Progenitor cell of endocrine pancreas (in vitro differentiated cells): Measurements from ENCODE around the gene HECTD4. TPM values are rescaled to one million over a fixed set of nuclear protein-coding genes. Genes with fewer than 3 reads are reported as not detected.

Experiments used
- DNase-seq: peaks from one replicate; pipeline ENCODE4 v3.0.0; 2021; ENCODE audit warnings: low spot score; ENCODE audit not compliant: unreplicated experiment
- H3K27ac Mint-ChIP-seq: 2 replicates; pipeline ENCODE4 v1.8.0; 2021; ENCODE audit warnings: mild to moderate bottlenecking, moderate library complexity, mixed read lengths
- H3K27me3 Mint-ChIP-seq: 2 replicates; pipeline ENCODE4 v1.8.0; 2021; ENCODE audit warnings: mixed read lengths
- H3K36me3 Mint-ChIP-seq: 2 replicates; pipeline ENCODE4 v1.8.0; 2022; ENCODE audit warnings: mixed read lengths; ENCODE audit not compliant: insufficient read depth
- H3K4me1 Mint-ChIP-seq: 2 replicates; pipeline ENCODE4 v1.8.0; 2021; ENCODE audit warnings: low read depth, mixed read lengths
- H3K4me3 Mint-ChIP-seq: 2 replicates; pipeline ENCODE4 v1.8.0; 2021; ENCODE audit warnings: low read depth, mild to moderate bottlenecking, moderate library complexity, mixed read lengths
- H3K9me3 Mint-ChIP-seq: 2 replicates; pipeline ENCODE4 v1.8.0; 2021; ENCODE audit warnings: low read depth, mixed read lengths
- CTCF ChIP-seq: fragments of 200-600 bp; sonication (generic); IDR thresholded peaks from one replicate; pipeline ENCODE4 v1.5.0; 2021; ENCODE audit warnings: antibody characterized with exemption, mild to moderate bottlenecking; ENCODE audit not compliant: unreplicated experiment
- long read RNA-seq: library from polyadenylated mRNA; unstranded; transcript quantifications from one replicate; pipeline ENCODE4 v2.0.0, GENCODE V29; 2020
- total RNA-seq: library from RNA; stranded (reverse); gene quantifications from 2 replicates; pipeline ENCODE4 v1.2.1, GENCODE V29; 2021

The HECTD4 gene, protein sequence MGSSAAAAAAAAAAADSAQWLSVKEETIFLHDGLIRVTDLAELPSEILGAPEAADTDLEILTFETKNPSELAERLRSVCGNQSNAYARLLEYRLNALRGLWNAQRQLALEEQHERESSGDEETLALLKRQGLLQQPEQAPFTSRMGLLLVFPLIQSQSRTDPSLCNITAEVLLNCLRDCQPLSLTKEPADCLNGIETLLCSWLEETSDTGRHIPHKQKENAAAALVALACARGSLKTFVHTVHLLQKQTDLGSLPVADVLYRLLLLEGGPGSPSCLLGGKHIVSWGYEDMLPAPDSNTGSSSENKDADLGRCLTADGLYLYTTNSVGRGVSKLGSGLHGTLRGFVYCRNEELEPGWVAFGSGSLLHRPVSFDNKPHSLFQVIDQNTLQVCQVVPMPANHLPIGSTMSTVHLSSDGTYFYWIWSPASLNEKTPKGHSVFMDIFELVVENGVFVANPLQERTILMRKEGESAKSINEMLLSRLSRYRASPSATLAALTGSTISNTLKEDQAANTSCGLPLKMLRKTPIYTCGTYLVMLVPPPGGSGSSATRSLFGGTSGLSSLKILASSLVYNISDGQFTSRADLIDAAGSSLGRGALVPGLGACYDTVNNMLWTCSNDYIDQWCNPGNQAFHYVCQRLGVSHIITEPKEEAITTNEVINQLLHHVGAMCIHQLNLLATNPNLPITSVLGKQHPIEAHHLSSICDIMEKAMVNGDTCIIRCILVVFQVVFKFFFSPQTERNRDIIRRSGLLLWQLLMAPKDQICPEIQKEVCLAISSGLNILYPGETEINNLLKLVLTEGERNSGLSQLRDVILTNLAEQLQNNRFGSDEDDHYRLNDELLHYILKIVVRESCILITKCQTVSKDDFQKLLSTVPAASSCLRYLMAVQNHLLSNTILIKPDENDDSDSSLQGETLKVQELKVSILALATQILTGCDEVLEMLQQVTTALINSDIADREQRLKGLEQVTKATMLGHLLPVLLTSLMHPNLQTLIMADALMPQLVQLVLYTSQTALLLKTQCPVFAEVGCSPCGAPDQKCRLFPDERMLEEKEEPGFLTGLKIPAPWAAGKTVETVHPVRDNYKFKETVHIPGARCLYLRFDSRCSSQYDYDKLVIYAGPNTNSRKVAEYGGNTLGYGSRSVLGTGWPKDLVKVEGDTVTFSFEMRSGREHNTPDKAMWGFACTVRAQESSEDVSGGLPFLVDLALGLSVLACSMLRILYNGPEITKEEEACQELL (N-terminal part only)
- total RNA-seq, result 86.7 and 88.8 TPM in 2 replicates
- long read RNA-seq, partial matches to known transcripts, result 8 of 17 reads
- long read RNA-seq, other reads (novel, unspliced or antisense), result 9 of 17 reads

DNA sequence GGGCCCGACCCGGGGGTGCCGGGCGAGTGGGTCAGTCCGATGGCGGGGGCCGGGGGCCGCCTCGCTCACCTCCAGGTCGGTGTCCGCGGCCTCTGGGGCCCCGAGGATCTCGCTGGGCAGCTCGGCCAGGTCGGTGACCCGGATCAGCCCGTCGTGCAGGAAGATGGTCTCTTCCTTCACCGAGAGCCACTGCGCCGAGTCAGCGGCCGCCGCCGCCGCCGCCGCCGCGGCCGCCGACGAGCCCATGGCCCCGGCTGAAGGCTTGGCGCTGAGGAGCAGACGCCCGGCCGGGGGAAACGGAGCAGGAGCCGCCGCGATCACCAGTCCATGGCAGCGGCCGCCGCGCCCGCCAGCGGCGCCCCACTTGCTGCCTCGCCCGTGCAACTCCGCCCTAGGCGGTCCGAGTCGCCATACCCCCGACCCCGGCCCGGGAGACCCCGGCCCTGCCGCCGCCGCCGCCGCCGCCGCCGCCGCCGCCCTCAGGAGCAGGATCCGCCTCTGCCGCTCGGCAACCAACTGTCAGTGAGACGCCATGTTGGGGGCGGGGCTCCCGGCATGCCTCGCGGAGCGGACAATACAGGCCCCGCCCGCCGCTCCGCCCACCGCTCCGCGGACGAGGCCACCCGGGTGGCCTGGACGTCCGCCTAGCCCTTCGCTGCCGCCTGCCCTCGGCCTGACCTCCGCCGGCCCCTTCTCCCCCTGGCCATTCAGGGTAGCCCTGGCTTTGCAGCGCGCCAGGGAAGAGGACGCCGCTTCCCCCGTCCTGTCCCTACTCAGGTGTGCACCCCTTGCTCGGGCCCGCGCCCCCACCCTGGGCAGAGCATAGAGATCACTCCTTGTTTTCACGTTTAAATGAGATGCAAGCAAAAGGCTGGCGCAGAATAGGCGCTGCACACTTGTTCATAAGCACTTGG is at the start of gene HECTD4:
HECTD4 (minus strand) TSS at position 549 of the 914 bp plus-strand sequence; CDS start at position 246, 303 bp downstream.
- Mint-ChIP-seq H3K4me1 (peaks cover 13% of the 10 kb centered on the region), H3K4me3 (peak within 1 kb of the TSS; percentile 98), H3K36me3 (no peaks in the 10 kb centered on the region), H3K27me3 (no peaks in the 10 kb centered on the region), H3K27ac (peak within 1 kb of the TSS; percentile 99), H3K9me3 (no peaks in the 10 kb centered on the region)
- TF ChIP-seq CTCF, result no peak
- DNase-seq, result peak; percentile 93

- Mint-ChIP-seq H3K4me1 (no peaks in the 10 kb centered on the region), H3K9me3 (no peaks in the 10 kb centered on the region), H3K4me3 (no peak overlapping the region), H3K36me3 (no peaks in the 10 kb centered on the region), H3K27me3 (no peaks in the 10 kb centered on the region), H3K27ac (no peak overlapping the region)
- no peak for DNase-seq
- TF ChIP-seq CTCF, result no peak
Observed at GRCh38 chr12:112431965-112432364, 49.7 kb upstream of the HECTD4 start.

- Mint-ChIP-seq H3K9me3 (no peaks in the 10 kb centered on the region), H3K27ac (no peak overlapping the region), H3K4me1 (no peaks in the 10 kb centered on the region), H3K27me3 (no peaks in the 10 kb centered on the region), H3K36me3 (no peaks in the 10 kb centered on the region), H3K4me3 (no peak overlapping the region)
- DNase-seq, result no peak
- TF ChIP-seq CTCF, result no peak
Observed at GRCh38 chr12:112430929-112431328, 48.7 kb upstream of the HECTD4 start.

GRCh38 chr12:112427760-112428159 is 45.5 kb upstream of the HECTD4 start:
- Mint-ChIP-seq H3K4me1 (no peaks in the 10 kb centered on the region), H3K27ac (no peak overlapping the region), H3K4me3 (no peak overlapping the region), H3K27me3 (no peaks in the 10 kb centered on the region), H3K9me3 (no peaks in the 10 kb centered on the region), H3K36me3 (no peaks in the 10 kb centered on the region)
- no peak for DNase-seq
- no peak for TF ChIP-seq CTCF
